Endothelial cell of umbilical vein (primary cell): ENCODE data around the gene KPNA1.

Source experiments
- CTCF ChIP-seq, 2 donors: IDR thresholded peaks; 1 replicate in 1 of 2; 2 replicates in 1 of 2; pipeline ENCODE4 v1.5.1; 2011; ENCODE audit warnings: low read length in 2 of 2, mild to moderate bottlenecking in 2 of 2, moderate library complexity in 2 of 2, control low read depth in 1 of 2, inconsistent platforms in 1 of 2, low read depth in 1 of 2; ENCODE audit not compliant: insufficient read depth in 1 of 2; ENCODE audit errors: extremely low read depth in 1 of 2
- EZH2 ChIP-seq: IDR thresholded peaks from 2 replicates; pipeline ENCODE4 v1.6.1; 2012; ENCODE audit warnings: borderline replicate concordance, low read depth, mild to moderate bottlenecking, moderate library complexity, low read length, inconsistent platforms; ENCODE audit not compliant: severe bottlenecking
- GATA2 ChIP-seq: IDR thresholded peaks from 2 replicates; pipeline ENCODE4 v1.7.0; 2011; ENCODE audit warnings: low read depth, mild to moderate bottlenecking, moderate library complexity, mixed read lengths, low read length; ENCODE audit not compliant: insufficient read length, insufficient read depth
- JUN ChIP-seq: IDR thresholded peaks from 2 replicates; pipeline ENCODE4 v1.6.1; 2011; ENCODE audit warnings: borderline replicate concordance, low read depth; ENCODE audit not compliant: insufficient read length, insufficient read depth
- POLR2A ChIP-seq: IDR thresholded peaks from 2 replicates; pipeline ENCODE4 v1.6.1; 2012; ENCODE audit warnings: low read depth, mild to moderate bottlenecking, control low read depth, low read length
- POLR2AphosphoS5 ChIP-seq: IDR thresholded peaks from 2 replicates; pipeline ENCODE4 v1.6.1; 2012; ENCODE audit warnings: low read depth, mild to moderate bottlenecking, control low read depth, low read length, moderate library complexity; ENCODE audit not compliant: insufficient read depth

- TF ChIP-seq POLR2AphosphoS5 = no peak
- TF ChIP-seq CTCF (IDR thresholded peaks at IDR 0.05; ENCODE audit: extremely low read depth in 1 of 2, insufficient read depth in 1 of 2, low read depth in 1 of 2, low read length in 2 of 2) = no peak
- TF ChIP-seq POLR2A = no peak
- TF ChIP-seq EZH2 = no peak
- no peak for TF ChIP-seq JUN
- TF ChIP-seq GATA2 = no peak
Measured at GRCh38 chr3:122415104-122415744, 99.5 kb downstream of the KPNA1 start.
